ENCODE results near the gene D2HGDH. TPM values are rescaled to one million over a fixed set of nuclear protein-coding genes. Genes with fewer than 3 reads are reported as not detected.
A peak's percentile ranks its signal among the peaks of the same experiment; 100 is the strongest.

D2HGDH gene
- total and polyA plus RNA-seq, 2 donors from 2014 or later = 37.0 to 49.3 TPM

GRCh38 chr2:241794250-241794823, 59.9 kb downstream of the D2HGDH start:
- DNase-seq (no peak), FAIRE-seq (no peak)
- TF ChIP-seq CTCF (IDR thresholded peaks at IDR 0.05; ENCODE audit: borderline replicate concordance, extremely low read depth, insufficient read depth) = no peak
- Histone ChIP-seq H3K9ac (ENCODE audit: low read length in 3 of 3) (no peak overlapping the region), H3K27me3 (ENCODE audit: control insufficient read depth, insufficient read depth, low read length) (no peaks in the 10 kb centered on the region), H3K36me3 (ENCODE audit: control insufficient read depth in 2 of 3, insufficient read depth in 3 of 3, low read length in 3 of 3) (no peaks in the 10 kb centered on the region), H3K4me1 (ENCODE audit: control insufficient read depth in 2 of 3, insufficient read depth in 2 of 3, low read depth in 1 of 3, low read length in 3 of 3) (no peaks in the 10 kb centered on the region), H3K9me3 (ENCODE audit: control insufficient read depth in 2 of 3, insufficient read depth in 1 of 3, low read length in 3 of 3) (no peaks in the 10 kb centered on the region), H3K27ac (ENCODE audit: low read depth in 2 of 2, low read length in 2 of 2) (no peak overlapping the region), H3K4me3 (ENCODE audit: low read length in 3 of 3) (no peak overlapping the region)
- intact Hi-C loops (cut with DNase I) = no loop called here

- Histone ChIP-seq H3K27ac (ENCODE audit: low read depth in 2 of 2, low read length in 2 of 2) (no peak overlapping the region), H3K4me1 (ENCODE audit: control insufficient read depth in 2 of 3, insufficient read depth in 2 of 3, low read depth in 1 of 3, low read length in 3 of 3) (no peaks in the 10 kb centered on the region), H3K4me3 (ENCODE audit: low read length in 3 of 3) (no peak overlapping the region), H3K9ac (ENCODE audit: low read length in 3 of 3) (no peak overlapping the region), H3K9me3 (ENCODE audit: control insufficient read depth in 2 of 3, insufficient read depth in 1 of 3, low read length in 3 of 3) (no peaks in the 10 kb centered on the region), H3K27me3 (ENCODE audit: control insufficient read depth, insufficient read depth, low read length) (no peaks in the 10 kb centered on the region), H3K36me3 (ENCODE audit: control insufficient read depth in 2 of 3, insufficient read depth in 3 of 3, low read length in 3 of 3) (no peaks in the 10 kb centered on the region)
- TF ChIP-seq CTCF (IDR thresholded peaks at IDR 0.05; ENCODE audit: borderline replicate concordance, extremely low read depth, insufficient read depth) = no peak
- DNase-seq (peak in 2 of 5 donors; percentile 2 to 49), FAIRE-seq (no peak)
- intact Hi-C loops (cut with DNase I) = no loop called here
Observed at GRCh38 chr2:241795021-241795999, 60.9 kb downstream of the D2HGDH start.

- Histone ChIP-seq H3K27ac (ENCODE audit: low read depth in 2 of 2, low read length in 2 of 2) (no peak overlapping the region), H3K9me3 (ENCODE audit: control insufficient read depth in 2 of 3, insufficient read depth in 1 of 3, low read length in 3 of 3) (no peaks in the 10 kb centered on the region), H3K4me3 (ENCODE audit: low read length in 3 of 3) (no peak overlapping the region), H3K27me3 (ENCODE audit: control insufficient read depth, insufficient read depth, low read length) (no peaks in the 10 kb centered on the region), H3K9ac (ENCODE audit: low read length in 3 of 3) (no peak overlapping the region), H3K4me1 (ENCODE audit: control insufficient read depth in 2 of 3, insufficient read depth in 2 of 3, low read depth in 1 of 3, low read length in 3 of 3) (no peaks in the 10 kb centered on the region), H3K36me3 (ENCODE audit: control insufficient read depth in 2 of 3, insufficient read depth in 3 of 3, low read length in 3 of 3) (no peaks in the 10 kb centered on the region)
- FAIRE-seq = no peak
- TF ChIP-seq CTCF (IDR thresholded peaks at IDR 0.05; ENCODE audit: borderline replicate concordance, extremely low read depth, insufficient read depth) = no peak
- intact Hi-C loops (cut with DNase I) = no loop called here
- DNase-seq = no peak
Observed at GRCh38 chr2:241796209-241796608, 61.8 kb downstream of the D2HGDH start.

Data from kidney (tissue), 14 donors.